ENCODE results near the gene CYBA. TPM values are rescaled to one million over a fixed set of nuclear protein-coding genes. Genes with fewer than 3 reads are reported as not detected.

Gene CYBA
- total RNA-seq, 2 experiments from 2014 or later: 155 to 200 TPM

- H3K27ac Mint-ChIP-seq: no peak overlapping the region
- H3K27me3 Mint-ChIP-seq: no peaks in the 10 kb centered on the region
- H3K9me3 Mint-ChIP-seq (ENCODE audit: low read depth): no peaks in the 10 kb centered on the region
- no peak overlapping the region for H3K4me3 Mint-ChIP-seq
- DNase-seq (no peak), ATAC-seq (no peak)
- H3K4me1 Mint-ChIP-seq: peaks cover 14% of the 10 kb centered on the region
- peaks cover 11% of the 10 kb centered on the region for H3K36me3 Mint-ChIP-seq (ENCODE audit: low read depth)
- ChIA-PET POLR2A (no interaction called here), CTCF (interaction anchor here (1.1 kb wide), 1 partner anchor 22 kb away, joined by 3 read pairs; no protein-coding TSS in a partner anchor)
- intact Hi-C loops (cut with DNase I, micrococcal nuclease): no loop called here
Measured at GRCh38 chr16:88659160-88659559, 8.3 kb upstream of the CYBA start.

GRCh38 chr16:88658714-88659113, 7.9 kb upstream of the CYBA start:
- ChIA-PET POLR2A (no interaction called here), CTCF (interaction anchor here (1.1 kb wide), 1 partner anchor 23 kb away, joined by 3 read pairs; no protein-coding TSS in a partner anchor)
- Mint-ChIP-seq H3K36me3 (ENCODE audit: low read depth) (peaks cover 11% of the 10 kb centered on the region), H3K9me3 (ENCODE audit: low read depth) (no peaks in the 10 kb centered on the region), H3K4me1 (peaks cover 11% of the 10 kb centered on the region), H3K27ac (no peak overlapping the region), H3K4me3 (no peak overlapping the region), H3K27me3 (no peaks in the 10 kb centered on the region)
- ATAC-seq (no peak), DNase-seq (no peak)
- intact Hi-C loops (cut with DNase I, micrococcal nuclease): no loop called here

- intact Hi-C loops (cut with DNase I, micrococcal nuclease): no loop called here
- POLR2A ChIA-PET: no interaction called here
- CTCF ChIA-PET: no interaction called here
- no peak for ATAC-seq
- Mint-ChIP-seq H3K36me3 (ENCODE audit: low read depth) (peaks cover 11% of the 10 kb centered on the region), H3K9me3 (ENCODE audit: low read depth) (no peaks in the 10 kb centered on the region), H3K27me3 (no peaks in the 10 kb centered on the region), H3K4me1 (peaks cover 11% of the 10 kb centered on the region), H3K4me3 (no peak overlapping the region), H3K27ac (no peak overlapping the region)
- DNase-seq: no peak
Measured at GRCh38 chr16:88657371-88657770, 6.5 kb upstream of the CYBA start.

- H3K4me3 Mint-ChIP-seq: no peak overlapping the region
- ATAC-seq (no peak), DNase-seq (no peak)
- POLR2A ChIA-PET: no interaction called here
- H3K36me3 Mint-ChIP-seq (ENCODE audit: low read depth): peaks cover 13% of the 10 kb centered on the region
- H3K9me3 Mint-ChIP-seq (ENCODE audit: low read depth): no peaks in the 10 kb centered on the region
- CTCF ChIA-PET: no interaction called here
- peaks cover 10% of the 10 kb centered on the region for H3K4me1 Mint-ChIP-seq
- no peak overlapping the region for H3K27ac Mint-ChIP-seq
- no peaks in the 10 kb centered on the region for H3K27me3 Mint-ChIP-seq
- intact Hi-C loops (cut with DNase I, micrococcal nuclease): no loop called here
Measured at GRCh38 chr16:88656291-88656980, 5.6 kb upstream of the CYBA start.

- ChIA-PET POLR2A (interaction anchor here (0.6 kb wide), 1 partner anchor 15 kb away, joined by 5 read pairs; no protein-coding TSS in a partner anchor), CTCF (no interaction called here)
- peaks cover 13% of the 10 kb centered on the region for H3K36me3 Mint-ChIP-seq (ENCODE audit: low read depth)
- no peak for ATAC-seq
- H3K4me3 Mint-ChIP-seq: no peak overlapping the region
- no peak for DNase-seq
- H3K4me1 Mint-ChIP-seq: peaks cover 7% of the 10 kb centered on the region
- H3K27ac Mint-ChIP-seq: no peak overlapping the region
- no peaks in the 10 kb centered on the region for H3K9me3 Mint-ChIP-seq (ENCODE audit: low read depth)
- H3K27me3 Mint-ChIP-seq: no peaks in the 10 kb centered on the region
- intact Hi-C loops (cut with DNase I, micrococcal nuclease): no loop called here
Measured at GRCh38 chr16:88655733-88656281, 5.0 kb upstream of the CYBA start.

- Mint-ChIP-seq H3K9me3 (ENCODE audit: low read depth) (no peaks in the 10 kb centered on the region), H3K36me3 (ENCODE audit: low read depth) (peaks cover 13% of the 10 kb centered on the region), H3K27ac (peak overlapping the region; percentile 37), H3K27me3 (no peaks in the 10 kb centered on the region), H3K4me3 (no peak overlapping the region), H3K4me1 (peaks cover 8% of the 10 kb centered on the region)
- DNase-seq: no peak
- POLR2A ChIA-PET: interaction anchor here (0.6 kb wide), 1 partner anchor 16 kb away, joined by 5 read pairs; no protein-coding TSS in a partner anchor
- CTCF ChIA-PET: no interaction called here
- ATAC-seq: no peak
- intact Hi-C loops (cut with DNase I, micrococcal nuclease): no loop called here
Measured at GRCh38 chr16:88655053-88655732, 4.3 kb upstream of the CYBA start.

GRCh38 chr16:88654363-88655052, 3.7 kb upstream of the CYBA start:
- intact Hi-C loops (cut with DNase I, micrococcal nuclease): no loop called here
- H3K27ac Mint-ChIP-seq: peak overlapping the region; percentile 37

GRCh38 chr16:88653596-88654362, 2.9 kb upstream of the CYBA start:
- peaks cover 19% of the 10 kb centered on the region for H3K36me3 Mint-ChIP-seq (ENCODE audit: low read depth)
- no peaks in the 10 kb centered on the region for H3K27me3 Mint-ChIP-seq
- no peak overlapping the region for H3K27ac Mint-ChIP-seq
- no peak for ATAC-seq
- ChIA-PET CTCF (no interaction called here), POLR2A (no interaction called here)
- intact Hi-C loops (cut with DNase I, micrococcal nuclease): no loop called here
- no peak for DNase-seq
- peaks cover 15% of the 10 kb centered on the region for H3K4me1 Mint-ChIP-seq
- no peak overlapping the region for H3K4me3 Mint-ChIP-seq
- no peaks in the 10 kb centered on the region for H3K9me3 Mint-ChIP-seq (ENCODE audit: low read depth)

More at GRCh38 chr16:88654363-88655052, 3.7 kb upstream of the CYBA start:
- CTCF ChIA-PET: no interaction called here
- ATAC-seq: no peak
- peaks cover 10% of the 10 kb centered on the region for H3K4me1 Mint-ChIP-seq
- no peak overlapping the region for H3K4me3 Mint-ChIP-seq
- H3K36me3 Mint-ChIP-seq (ENCODE audit: low read depth): peaks cover 14% of the 10 kb centered on the region
- DNase-seq: no peak
- no peaks in the 10 kb centered on the region for H3K9me3 Mint-ChIP-seq (ENCODE audit: low read depth)
- POLR2A ChIA-PET: no interaction called here
- H3K27me3 Mint-ChIP-seq: no peaks in the 10 kb centered on the region

- Mint-ChIP-seq H3K4me1 (peaks cover 15% of the 10 kb centered on the region), H3K36me3 (ENCODE audit: low read depth) (peaks cover 18% of the 10 kb centered on the region), H3K27ac (no peak overlapping the region), H3K9me3 (ENCODE audit: low read depth) (no peaks in the 10 kb centered on the region), H3K27me3 (no peaks in the 10 kb centered on the region), H3K4me3 (no peak overlapping the region)
- ChIA-PET POLR2A (no interaction called here), CTCF (no interaction called here)
- intact Hi-C loops (cut with DNase I, micrococcal nuclease): no loop called here
- ATAC-seq (no peak), DNase-seq (no peak)
Measured at GRCh38 chr16:88653101-88653500, 2.2 kb upstream of the CYBA start.

- no peak overlapping the region for H3K4me3 Mint-ChIP-seq
- ChIA-PET CTCF (no interaction called here), POLR2A (no interaction called here)
- no peak overlapping the region for H3K27ac Mint-ChIP-seq
- no peaks in the 10 kb centered on the region for H3K9me3 Mint-ChIP-seq (ENCODE audit: low read depth)
- H3K4me1 Mint-ChIP-seq: peaks cover 15% of the 10 kb centered on the region
- ATAC-seq (no peak), DNase-seq (no peak)
- intact Hi-C loops (cut with DNase I, micrococcal nuclease): no loop called here
- no peaks in the 10 kb centered on the region for H3K27me3 Mint-ChIP-seq
- H3K36me3 Mint-ChIP-seq (ENCODE audit: low read depth): peaks cover 18% of the 10 kb centered on the region
Measured at GRCh38 chr16:88652762-88653063, 1.9 kb upstream of the CYBA start.

Measured in activated CD4-positive, alpha-beta T cell treated with anti-CD3 and anti-CD28 coated beads for 36 hours (primary cell).